ENCODE data around the gene SH3RF1. TPM values are rescaled to one million over a fixed set of nuclear protein-coding genes. Genes with fewer than 3 reads are reported as not detected.
A peak's percentile ranks its signal among the peaks of the same experiment; 100 is the strongest.

The SH3RF1 gene
- total RNA-seq, 1 experiment from 2014 or later, result 15.3 TPM

DNA sequence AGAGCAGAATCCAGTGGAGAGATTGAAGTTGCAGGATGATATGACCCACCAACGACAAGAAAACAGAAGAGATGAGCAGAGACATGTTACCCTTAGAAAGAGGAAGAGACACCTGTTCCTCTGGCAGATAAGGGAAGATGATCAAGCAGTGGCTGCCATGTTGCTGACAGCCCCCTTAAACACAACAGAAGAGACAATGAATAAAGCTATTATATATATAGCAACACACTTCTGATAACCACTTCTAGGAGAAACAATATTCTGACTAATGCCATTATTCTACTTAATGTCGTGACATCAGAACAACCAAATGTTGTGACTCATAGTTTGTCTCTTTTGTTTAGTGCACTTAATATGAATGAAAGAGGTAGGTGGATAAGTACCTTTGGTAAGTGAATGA, 44.9 kb downstream of the SH3RF1 start:
- no peak overlapping the region for H2BK12ac ChIP-seq (ENCODE audit: insufficient read length, low read depth, low read length)
- H3K23ac ChIP-seq (ENCODE audit: insufficient read length, low read depth, low read length), result no peak overlapping the region
- no peak overlapping the region for H3K9ac ChIP-seq (ENCODE audit: extremely low read depth, insufficient read length, low read length)
- no peaks in the 10 kb centered on the region; the same call in 1 of the 2 replicates for H3K4me1 ChIP-seq (ENCODE audit: insufficient read depth, low read length)
- Mint-ChIP-seq H3K9me3 (no peaks in the 10 kb centered on the region), H3K4me1 (no peaks in the 10 kb centered on the region), H3K27ac (no peak overlapping the region), H3K27me3 (ENCODE audit: low read depth) (no peaks in the 10 kb centered on the region), H3K4me3 (no peak overlapping the region), H3K36me3 (ENCODE audit: insufficient read depth in 1 of 3, low read depth in 3 of 3) (no peaks in the 10 kb centered on the region)
- no peak overlapping the region for H2BK15ac ChIP-seq (ENCODE audit: low read depth, low read length)
- no peak overlapping the region for H3K4me2 ChIP-seq (ENCODE audit: insufficient read depth, insufficient read length, low read length)
- H4K8ac ChIP-seq (replicated peaks; ENCODE audit: insufficient read length, low read depth, low read length), result no peak overlapping the region
- no peak overlapping the region for H3K4ac ChIP-seq (ENCODE audit: low read depth, low read length)
- H2BK120ac ChIP-seq (ENCODE audit: low read depth, low read length, poor library complexity, severe bottlenecking), result no peak overlapping the region
- H3T11ph ChIP-seq (ENCODE audit: low read length), result no peak overlapping the region
- H3K9me3 ChIP-seq (ENCODE audit: control insufficient read depth, low read depth, low read length), result no peaks in the 10 kb centered on the region
- no peak overlapping the region for H3K56ac ChIP-seq (ENCODE audit: insufficient read length, low read depth, low read length)
- TF ChIP-seq, protein P1, sequence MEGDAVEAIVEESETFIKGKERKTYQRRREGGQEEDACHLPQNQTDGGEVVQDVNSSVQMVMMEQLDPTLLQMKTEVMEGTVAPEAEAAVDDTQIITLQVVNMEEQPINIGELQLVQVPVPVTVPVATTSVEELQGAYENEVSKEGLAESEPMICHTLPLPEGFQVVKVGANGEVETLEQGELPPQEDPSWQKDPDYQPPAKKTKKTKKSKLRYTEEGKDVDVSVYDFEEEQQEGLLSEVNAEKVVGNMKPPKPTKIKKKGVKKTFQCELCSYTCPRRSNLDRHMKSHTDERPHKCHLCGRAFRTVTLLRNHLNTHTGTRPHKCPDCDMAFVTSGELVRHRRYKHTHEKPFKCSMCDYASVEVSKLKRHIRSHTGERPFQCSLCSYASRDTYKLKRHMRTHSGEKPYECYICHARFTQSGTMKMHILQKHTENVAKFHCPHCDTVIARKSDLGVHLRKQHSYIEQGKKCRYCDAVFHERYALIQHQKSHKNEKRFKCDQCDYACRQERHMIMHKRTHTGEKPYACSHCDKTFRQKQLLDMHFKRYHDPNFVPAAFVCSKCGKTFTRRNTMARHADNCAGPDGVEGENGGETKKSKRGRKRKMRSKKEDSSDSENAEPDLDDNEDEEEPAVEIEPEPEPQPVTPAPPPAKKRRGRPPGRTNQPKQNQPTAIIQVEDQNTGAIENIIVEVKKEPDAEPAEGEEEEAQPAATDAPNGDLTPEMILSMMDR (conservative IDR thresholded peaks at IDR 0.05), result no peak
- H3K18ac ChIP-seq (ENCODE audit: insufficient read length, low read depth, low read length), result no peak overlapping the region
- WGBS (ENCODE audit: extremely low coverage, insufficient read length, low lambda C conversion rate), result no CpG with 5 or more reads among the region's 2 CpGs
- no peak overlapping the region for H4K5ac ChIP-seq (ENCODE audit: insufficient read length, low read depth, low read length)
- H4K20me1 ChIP-seq (ENCODE audit: control insufficient read depth, insufficient read depth, insufficient read length), result no peaks in the 10 kb centered on the region
- H3K14ac ChIP-seq (ENCODE audit: insufficient read depth, low read length), result no peak overlapping the region
- H3K79me2 ChIP-seq (ENCODE audit: insufficient read depth, low read length), result no peaks in the 10 kb centered on the region
- DNase-seq, result no peak
- no peak overlapping the region for H2BK20ac ChIP-seq (ENCODE audit: low read depth, low read length, poor library complexity, severe bottlenecking)
- no peak overlapping the region for H4K91ac ChIP-seq (ENCODE audit: insufficient read length, low read depth, low read length)
- no peaks in the 10 kb centered on the region for H3K27me3 ChIP-seq (ENCODE audit: insufficient read depth, low read length)
- H3K27ac ChIP-seq (ENCODE audit: insufficient read length, low read depth, low read length), result no peak overlapping the region
- no peak overlapping the region for H2AK5ac ChIP-seq (ENCODE audit: insufficient read length, low read length)
- peak overlapping the region; percentile 5 for H2BK5ac ChIP-seq (ENCODE audit: insufficient read length, low read length)
- H3K23me2 ChIP-seq (ENCODE audit: insufficient read length, low read depth, low read length, poor library complexity, severe bottlenecking), result no peaks in the 10 kb centered on the region
- H2AFZ ChIP-seq (ENCODE audit: low read length), result no peak overlapping the region
- H3K79me1 ChIP-seq (ENCODE audit: insufficient read depth, low read depth, low read length, poor library complexity, severe bottlenecking), result peaks cover 4% of the 10 kb centered on the region

All from H9 (cell line).